HL-60 (cell line): ENCODE results near the gene SNAPC4.

Experiments used
- DNase-seq, 2 experiments: peaks; one replicate each; pipeline ENCODE4 v3.0.0-alpha.2; 2010 to 2020; ENCODE audit warnings: low read depth in 1 of 2, low spot score in 1 of 2
- H3K27ac ChIP-seq: fragments of 250-450 bp; sonication (Bioruptor Pico); replicated peaks from 2 replicates; pipeline ENCODE4 v1.5.1; 2020; ENCODE audit warnings: mild to moderate bottlenecking, moderate library complexity
- H3K27me3 ChIP-seq: fragments of 250-450 bp; sonication (Bioruptor Pico); 2 replicates; pipeline ENCODE4 v1.5.1; 2021; ENCODE audit warnings: mild to moderate bottlenecking, moderate library complexity; ENCODE audit not compliant: insufficient read depth, poor library complexity, severe bottlenecking
- H3K4me3 ChIP-seq: replicated peaks from 2 replicates; pipeline ENCODE4 v1.5.1; 2011; ENCODE audit warnings: mild to moderate bottlenecking, control low read depth, low read length; ENCODE audit not compliant: insufficient read depth
- CTCF ChIP-seq: IDR thresholded peaks from one replicate; pipeline ENCODE4 v1.5.1; 2011; ENCODE audit warnings: low read length, control low read depth, inconsistent platforms; ENCODE audit not compliant: insufficient read depth
- GABPA ChIP-seq: IDR thresholded peaks from 2 replicates; pipeline ENCODE4 v1.6.1; 2012; ENCODE audit warnings: low read depth
- POLR2AphosphoS5 ChIP-seq: IDR thresholded peaks from 2 replicates; pipeline ENCODE4 v1.6.1; 2012; ENCODE audit warnings: low read depth
- REST ChIP-seq: IDR thresholded peaks from 2 replicates; pipeline ENCODE4 v1.6.1; 2012; ENCODE audit warnings: low read depth; ENCODE audit not compliant: insufficient replicate concordance
- SPI1 ChIP-seq: IDR thresholded peaks from 2 replicates; pipeline ENCODE4 v1.6.1; 2012; ENCODE audit warnings: low read depth, mild to moderate bottlenecking, borderline replicate concordance

The SNAPC4 gene

GRCh38 chr9:136385015-136385414 lies 15.0 kb downstream of the SNAPC4 start:
- TF ChIP-seq CTCF (no peak), GABPA (no peak), SPI1 (peak; percentile 60; the same call in 1 of the 2 replicates), REST (no peak), POLR2AphosphoS5 (0 out of 2 replicates have a peak, but pooled peaks have one; percentile 32)
- Histone ChIP-seq H3K27me3 (no peaks in the 10 kb centered on the region), H3K4me3 (no peak overlapping the region), H3K27ac (peak overlapping the region; percentile 17; the same call in 1 of the 2 replicates)
- peak in 1 of 2 experiments; percentile 67 for DNase-seq

- Histone ChIP-seq H3K27ac (no peak overlapping the region), H3K4me3 (no peak overlapping the region), H3K27me3 (no peaks in the 10 kb centered on the region)
- DNase-seq = no peak
- TF ChIP-seq CTCF (no peak), SPI1 (no peak), POLR2AphosphoS5 (no peak), REST (no peak), GABPA (no peak)
Measured at GRCh38 chr9:136383436-136383835, 16.5 kb downstream of the SNAPC4 start.

- no peak for TF ChIP-seq SPI1
- Histone ChIP-seq H3K27ac (no peak overlapping the region), H3K4me3 (no peak overlapping the region), H3K27me3 (no peaks in the 10 kb centered on the region)
- no peak for DNase-seq
Measured at GRCh38 chr9:136381966-136382513, 17.9 kb downstream of the SNAPC4 start.

DNA sequence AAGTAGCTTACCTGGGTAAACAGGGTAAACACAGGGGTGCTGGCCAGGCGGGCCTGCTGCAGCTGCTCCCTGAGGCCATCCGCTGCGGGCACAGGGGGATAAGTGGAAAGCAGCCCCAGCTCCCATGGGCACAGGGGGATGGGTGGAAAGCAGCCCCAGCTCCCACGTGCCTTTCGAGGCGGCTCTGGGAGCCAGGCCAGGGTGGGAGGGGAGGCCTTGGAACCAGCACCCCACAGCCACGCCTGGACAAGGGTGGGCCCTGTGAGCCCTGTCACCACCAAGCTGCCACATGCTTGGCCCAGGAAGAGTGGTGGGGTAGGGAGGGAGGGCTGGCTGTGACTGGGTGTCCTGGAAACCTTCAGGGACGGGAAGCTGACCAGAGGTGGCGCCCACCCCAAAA lies 18.7 kb downstream of the SNAPC4 start:
- Histone ChIP-seq H3K27ac (no peak overlapping the region), H3K4me3 (no peak overlapping the region), H3K27me3 (no peaks in the 10 kb centered on the region)
- TF ChIP-seq GABPA (no peak), SPI1 (no peak), POLR2AphosphoS5 (no peak), CTCF (no peak), REST (no peak)
- no peak for DNase-seq
